ENCODE results near the gene CBX4. TPM values are rescaled to one million over a fixed set of nuclear protein-coding genes. Genes with fewer than 3 reads are reported as not detected.

The CBX4 gene
- total and polyA plus RNA-seq, 2 of the 13 experiments (the other 11 are each of a cell fraction or from before 2014, with no cell fraction given): 25.8 to 50.8 TPM

DNA sequence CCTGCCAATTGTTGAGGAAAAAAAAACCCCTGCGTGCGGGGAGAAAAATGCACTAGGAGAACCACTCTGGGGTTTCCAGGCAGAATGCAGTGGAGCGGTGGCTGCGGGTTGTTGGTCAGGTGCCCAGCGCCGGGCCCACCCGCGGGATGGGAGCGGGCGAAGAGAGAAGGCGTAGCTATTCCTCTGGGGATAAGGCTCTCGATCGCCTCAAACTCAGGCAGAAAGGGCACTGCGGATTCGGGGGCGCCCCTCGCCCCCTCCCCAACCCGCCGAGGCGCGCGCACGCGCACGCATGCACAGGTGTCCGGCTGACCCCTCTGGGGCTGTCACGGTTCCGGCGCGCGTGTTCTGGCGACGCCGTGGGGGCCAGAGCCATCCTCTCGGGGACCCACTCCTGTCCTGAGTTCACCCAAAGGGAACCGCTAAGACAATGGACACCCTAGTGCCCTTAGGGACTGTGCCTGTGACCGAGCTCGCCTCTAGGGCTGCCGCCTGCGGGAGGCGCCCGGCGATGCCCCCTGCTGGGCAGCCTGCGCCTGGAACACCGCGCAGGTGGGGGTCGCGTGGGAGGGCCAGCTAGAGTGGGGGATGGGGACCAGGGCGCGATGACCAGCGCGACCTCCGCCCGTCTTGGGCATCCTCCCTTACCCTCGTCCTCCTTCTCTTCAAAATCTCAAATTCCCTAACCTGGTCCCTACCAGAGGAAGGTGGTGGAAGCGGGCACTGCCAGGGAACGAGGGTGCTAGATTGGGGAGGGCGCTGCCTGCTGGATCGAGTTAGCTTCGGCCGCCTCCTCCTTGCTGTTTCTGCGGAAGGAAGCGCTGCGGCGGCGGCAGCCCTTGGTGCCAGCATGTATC lies 28.0 kb downstream of the CBX4 start (continued):
- TF ChIP-seq HDAC2 (CRISPR knock-in tag; IDR thresholded peaks at IDR 0.05) (peak; percentile 88), GATAD2A (CRISPR knock-in tag; IDR thresholded peaks at IDR 0.05) (peak; percentile 90), ARID2 (CRISPR knock-in tag; IDR thresholded peaks at IDR 0.05; ENCODE audit: borderline replicate concordance) (no peak), SMC3 (IDR thresholded peaks at IDR 0.05; ENCODE audit: low read length) (peak; percentile 26; the same call in 1 of the 2 replicates), RXRA (CRISPR knock-in tag; IDR thresholded peaks at IDR 0.05) (peak; percentile 52), REL (CRISPR knock-in tag; conservative IDR thresholded peaks at IDR 0.05) (no peak), GPN1 (CRISPR knock-in tag; IDR thresholded peaks at IDR 0.05; ENCODE audit: borderline replicate concordance) (no peak), IKZF4 (CRISPR knock-in tag; IDR thresholded peaks at IDR 0.05; ENCODE audit: borderline replicate concordance, low read depth, not compliant biosample characterization) (no peak), ZFAT (CRISPR knock-in tag; conservative IDR thresholded peaks at IDR 0.05) (no peak), NFE2L1 (CRISPR knock-in tag; IDR thresholded peaks at IDR 0.05; ENCODE audit: borderline replicate concordance) (no peak), DMAP1 (CRISPR knock-in tag; IDR thresholded peaks at IDR 0.05) (0 out of 2 replicates have a peak, but pooled peaks have one; percentile 19), CBX2 (IDR thresholded peaks at IDR 0.05; ENCODE audit: low read depth, low read length) (no peak; the same call in 1 of the 2 replicates), CBX2 (CRISPR knock-in tag; IDR thresholded peaks at IDR 0.05; ENCODE audit: low read depth) (peak; percentile 97), PLRG1 (conservative IDR thresholded peaks at IDR 0.05) (no peak), MAFG (CRISPR knock-in tag; IDR thresholded peaks at IDR 0.05) (no peak), XRCC5 (optimal IDR thresholded peaks at IDR 0.05; ENCODE audit: low read length) (peak; percentile 86), ZNF83 (CRISPR knock-in tag; IDR thresholded peaks at IDR 0.05; ENCODE audit: borderline replicate concordance) (peak; percentile 52; the same call in 1 of the 2 replicates), ZKSCAN1 (IDR thresholded peaks at IDR 0.05; ENCODE audit: low read length) (no peak), ZNF337 (CRISPR knock-in tag; IDR thresholded peaks at IDR 0.05; ENCODE audit: borderline replicate concordance, low read depth) (0 out of 2 replicates have a peak, but pooled peaks have one; percentile 50), ZNF224 (CRISPR knock-in tag; IDR thresholded peaks at IDR 0.05) (no peak)
- TF ChIP-seq, protein P1, sequence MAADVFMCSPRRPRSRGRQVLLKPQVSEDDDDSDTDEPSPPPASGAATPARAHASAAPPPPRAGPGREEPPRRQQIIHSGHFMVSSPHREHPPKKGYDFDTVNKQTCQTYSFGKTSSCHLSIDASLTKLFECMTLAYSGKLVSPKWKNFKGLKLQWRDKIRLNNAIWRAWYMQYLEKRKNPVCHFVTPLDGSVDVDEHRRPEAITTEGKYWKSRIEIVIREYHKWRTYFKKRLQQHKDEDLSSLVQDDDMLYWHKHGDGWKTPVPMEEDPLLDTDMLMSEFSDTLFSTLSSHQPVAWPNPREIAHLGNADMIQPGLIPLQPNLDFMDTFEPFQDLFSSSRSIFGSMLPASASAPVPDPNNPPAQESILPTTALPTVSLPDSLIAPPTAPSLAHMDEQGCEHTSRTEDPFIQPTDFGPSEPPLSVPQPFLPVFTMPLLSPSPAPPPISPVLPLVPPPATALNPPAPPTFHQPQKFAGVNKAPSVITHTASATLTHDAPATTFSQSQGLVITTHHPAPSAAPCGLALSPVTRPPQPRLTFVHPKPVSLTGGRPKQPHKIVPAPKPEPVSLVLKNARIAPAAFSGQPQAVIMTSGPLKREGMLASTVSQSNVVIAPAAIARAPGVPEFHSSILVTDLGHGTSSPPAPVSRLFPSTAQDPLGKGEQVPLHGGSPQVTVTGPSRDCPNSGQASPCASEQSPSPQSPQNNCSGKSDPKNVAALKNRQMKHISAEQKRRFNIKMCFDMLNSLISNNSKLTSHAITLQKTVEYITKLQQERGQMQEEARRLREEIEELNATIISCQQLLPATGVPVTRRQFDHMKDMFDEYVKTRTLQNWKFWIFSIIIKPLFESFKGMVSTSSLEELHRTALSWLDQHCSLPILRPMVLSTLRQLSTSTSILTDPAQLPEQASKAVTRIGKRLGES (CRISPR knock-in tag; IDR thresholded peaks at IDR 0.05; ENCODE audit: borderline replicate concordance): no peak
- TF ChIP-seq, protein P2, sequence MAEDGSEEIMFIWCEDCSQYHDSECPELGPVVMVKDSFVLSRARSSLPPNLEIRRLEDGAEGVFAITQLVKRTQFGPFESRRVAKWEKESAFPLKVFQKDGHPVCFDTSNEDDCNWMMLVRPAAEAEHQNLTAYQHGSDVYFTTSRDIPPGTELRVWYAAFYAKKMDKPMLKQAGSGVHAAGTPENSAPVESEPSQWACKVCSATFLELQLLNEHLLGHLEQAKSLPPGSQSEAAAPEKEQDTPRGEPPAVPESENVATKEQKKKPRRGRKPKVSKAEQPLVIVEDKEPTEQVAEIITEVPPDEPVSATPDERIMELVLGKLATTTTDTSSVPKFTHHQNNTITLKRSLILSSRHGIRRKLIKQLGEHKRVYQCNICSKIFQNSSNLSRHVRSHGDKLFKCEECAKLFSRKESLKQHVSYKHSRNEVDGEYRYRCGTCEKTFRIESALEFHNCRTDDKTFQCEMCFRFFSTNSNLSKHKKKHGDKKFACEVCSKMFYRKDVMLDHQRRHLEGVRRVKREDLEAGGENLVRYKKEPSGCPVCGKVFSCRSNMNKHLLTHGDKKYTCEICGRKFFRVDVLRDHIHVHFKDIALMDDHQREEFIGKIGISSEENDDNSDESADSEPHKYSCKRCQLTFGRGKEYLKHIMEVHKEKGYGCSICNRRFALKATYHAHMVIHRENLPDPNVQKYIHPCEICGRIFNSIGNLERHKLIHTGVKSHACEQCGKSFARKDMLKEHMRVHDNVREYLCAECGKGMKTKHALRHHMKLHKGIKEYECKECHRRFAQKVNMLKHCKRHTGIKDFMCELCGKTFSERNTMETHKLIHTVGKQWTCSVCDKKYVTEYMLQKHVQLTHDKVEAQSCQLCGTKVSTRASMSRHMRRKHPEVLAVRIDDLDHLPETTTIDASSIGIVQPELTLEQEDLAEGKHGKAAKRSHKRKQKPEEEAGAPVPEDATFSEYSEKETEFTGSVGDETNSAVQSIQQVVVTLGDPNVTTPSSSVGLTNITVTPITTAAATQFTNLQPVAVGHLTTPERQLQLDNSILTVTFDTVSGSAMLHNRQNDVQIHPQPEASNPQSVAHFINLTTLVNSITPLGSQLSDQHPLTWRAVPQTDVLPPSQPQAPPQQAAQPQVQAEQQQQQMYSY (CRISPR knock-in tag; IDR thresholded peaks at IDR 0.05): no peak
- TF ChIP-seq, protein P3, sequence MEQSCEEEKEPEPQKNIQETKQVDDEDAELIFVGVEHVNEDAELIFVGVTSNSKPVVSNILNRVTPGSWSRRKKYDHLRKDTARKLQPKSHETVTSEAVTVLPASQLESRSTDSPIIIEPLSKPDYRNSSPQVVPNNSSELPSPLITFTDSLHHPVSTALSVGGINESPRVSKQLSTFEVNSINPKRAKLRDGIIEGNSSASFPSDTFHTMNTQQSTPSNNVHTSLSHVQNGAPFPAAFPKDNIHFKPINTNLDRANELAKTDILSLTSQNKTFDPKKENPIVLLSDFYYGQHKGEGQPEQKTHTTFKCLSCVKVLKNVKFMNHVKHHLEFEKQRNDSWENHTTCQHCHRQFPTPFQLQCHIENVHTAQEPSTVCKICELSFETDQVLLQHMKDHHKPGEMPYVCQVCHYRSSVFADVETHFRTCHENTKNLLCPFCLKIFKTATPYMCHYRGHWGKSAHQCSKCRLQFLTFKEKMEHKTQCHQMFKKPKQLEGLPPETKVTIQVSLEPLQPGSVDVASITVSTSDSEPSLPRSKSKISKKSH (CRISPR knock-in tag; IDR thresholded peaks at IDR 0.05; ENCODE audit: borderline replicate concordance): 0 out of 2 replicates have a peak, but pooled peaks have one; percentile 46
